GM23338 (cell line): Measurements from ENCODE around the gene FAP. TPM values are rescaled to one million over a fixed set of nuclear protein-coding genes. Genes with fewer than 3 reads are reported as not detected.

ENCODE experiments used
- ATAC-seq: fragments of 200-7000 bp; cut with Tn5 transposase; 3 replicates; pipeline ENCODE4 v1.9.1; 2020
- DNase-seq: peaks from one replicate; pipeline ENCODE4 v3.0.0-alpha.2; 2015; ENCODE audit warnings: low spot score
- H2AFZ ChIP-seq: fragments of 200-600 bp; sonication (generic); 2 replicates; pipeline ENCODE4 v1.8.0; 2016; ENCODE audit warnings: antibody characterized with exemption, mild to moderate bottlenecking, moderate library complexity
- H3F3A ChIP-seq: fragments of 200-600 bp; sonication (generic); replicated peaks from 2 replicates; pipeline ENCODE4 v1.8.0; 2017; ENCODE audit warnings: antibody characterized with exemption, mixed run types, low read depth
- H3K27ac ChIP-seq: fragments of 200-600 bp; sonication (generic); 2 replicates; pipeline ENCODE4 v1.6.1; 2016; ENCODE audit warnings: low read depth
- H3K27me3 ChIP-seq: fragments of 200-600 bp; sonication (generic); 2 replicates; pipeline ENCODE4 v1.8.0; 2016; ENCODE audit warnings: mild to moderate bottlenecking, mixed run types, moderate library complexity; ENCODE audit not compliant: insufficient read depth
- H3K36me3 ChIP-seq: fragments of 200-600 bp; sonication (generic); 2 replicates; pipeline ENCODE4 v1.8.0; 2016; ENCODE audit warnings: mild to moderate bottlenecking; ENCODE audit not compliant: insufficient read depth
- H3K4me1 ChIP-seq: fragments of 200-600 bp; sonication (generic); 2 replicates; pipeline ENCODE4 v1.8.0; 2016; ENCODE audit warnings: mild to moderate bottlenecking, moderate library complexity; ENCODE audit not compliant: insufficient read depth
- H3K4me2 ChIP-seq: fragments of 200-600 bp; sonication (generic); 2 replicates; pipeline ENCODE4 v1.7.1; 2017; ENCODE audit warnings: mixed run types
- H3K4me3 ChIP-seq: fragments of 200-600 bp; sonication (generic); 2 replicates; pipeline ENCODE4 v1.6.1; 2016; ENCODE audit warnings: mixed run types
- H3K79me2 ChIP-seq: fragments of 200-600 bp; sonication (generic); replicated peaks from 2 replicates; pipeline ENCODE4 v1.8.0; 2017; ENCODE audit warnings: mild to moderate bottlenecking; ENCODE audit not compliant: insufficient read depth
- H3K9me2 ChIP-seq: fragments of 200-600 bp; sonication (generic); 2 replicates; pipeline ENCODE4 v1.8.0; 2017; ENCODE audit not compliant: insufficient read depth
- H4K20me1 ChIP-seq: fragments of 200-600 bp; sonication (generic); replicated peaks from 2 replicates; pipeline ENCODE4 v1.8.0; 2017; ENCODE audit warnings: mild to moderate bottlenecking; ENCODE audit not compliant: insufficient read depth
- H3K27ac Mint-ChIP-seq: 2 replicates; pipeline ENCODE4 v1.8.0; 2020; ENCODE audit warnings: inconsistent platforms, mild to moderate bottlenecking, moderate library complexity, mixed read lengths
- H3K27me3 Mint-ChIP-seq: 3 replicates; pipeline ENCODE4 v1.8.0; 2022; ENCODE audit warnings: low read depth, mild to moderate bottlenecking, moderate library complexity, mixed read lengths, inconsistent platforms; ENCODE audit not compliant: insufficient read depth, poor library complexity
- H3K36me3 Mint-ChIP-seq: 3 replicates; pipeline ENCODE4 v1.8.0; 2021; ENCODE audit warnings: low read depth, mild to moderate bottlenecking, inconsistent platforms, moderate library complexity, mixed read lengths
- H3K4me1 Mint-ChIP-seq: 3 replicates; pipeline ENCODE4 v1.8.0; 2020; ENCODE audit warnings: mild to moderate bottlenecking, inconsistent platforms, mixed read lengths
- H3K4me3 Mint-ChIP-seq: 3 replicates; pipeline ENCODE4 v1.8.0; 2021; ENCODE audit warnings: moderate library complexity, mild to moderate bottlenecking, inconsistent platforms, mixed read lengths
- H3K9me3 Mint-ChIP-seq: 3 replicates; pipeline ENCODE4 v1.8.0; 2020; ENCODE audit warnings: moderate library complexity, mild to moderate bottlenecking, inconsistent platforms, mixed read lengths
- CREB1 ChIP-seq: fragments of 250-450 bp; sonication (Bioruptor Pico); IDR thresholded peaks from 2 replicates; pipeline ENCODE4 v1.5.0; 2020; ENCODE audit warnings: low read depth, mild to moderate bottlenecking, moderate library complexity
- ETS1 ChIP-seq: IDR thresholded peaks from 2 replicates; pipeline ENCODE4 v1.6.1; 2016; ENCODE audit warnings: antibody characterized with exemption
- EZH2 ChIP-seq: fragments of 200-600 bp; sonication (generic); IDR thresholded peaks from one replicate; pipeline ENCODE4 v1.8.0; 2017; ENCODE audit warnings: antibody characterized with exemption, mild to moderate bottlenecking, low read depth; ENCODE audit not compliant: unreplicated experiment
- EZH2phosphoT487 ChIP-seq: fragments of 200-600 bp; sonication (generic); IDR thresholded peaks from one replicate; pipeline ENCODE4 v1.8.1; 2018; ENCODE audit warnings: antibody characterized with exemption; ENCODE audit not compliant: unreplicated experiment
- JUNB ChIP-seq: IDR thresholded peaks from one replicate; pipeline ENCODE4 v1.6.1; 2016; ENCODE audit warnings: antibody characterized with exemption; ENCODE audit not compliant: unreplicated experiment
- NANOG ChIP-seq: IDR thresholded peaks from 2 replicates; pipeline ENCODE4 v1.6.1; 2016; ENCODE audit warnings: antibody characterized with exemption, borderline replicate concordance
- POLR2AphosphoS5 ChIP-seq: IDR thresholded peaks from 2 replicates; pipeline ENCODE4 v1.6.1; 2016; ENCODE audit warnings: antibody characterized with exemption, low read depth
- REST ChIP-seq: IDR thresholded peaks from one replicate; pipeline ENCODE4 v1.6.1; 2018; ENCODE audit warnings: antibody characterized with exemption; ENCODE audit not compliant: unreplicated experiment
- STAT1 ChIP-seq: IDR thresholded peaks from one replicate; pipeline ENCODE4 v1.6.1; 2016; ENCODE audit warnings: antibody characterized with exemption; ENCODE audit not compliant: unreplicated experiment
- ZNF114 ChIP-seq: fragments of 250-450 bp; sonication (Bioruptor Pico); IDR thresholded peaks from 2 replicates; pipeline ENCODE4 v1.5.0; 2020; ENCODE audit warnings: mild to moderate bottlenecking, moderate library complexity
- ZNF331 ChIP-seq: fragments of 250-450 bp; sonication (Bioruptor Pico); IDR thresholded peaks from 2 replicates; pipeline ENCODE4 v1.5.0; 2020; ENCODE audit warnings: low read depth, mild to moderate bottlenecking, moderate library complexity
- ZNF462 ChIP-seq: fragments of 250-450 bp; sonication (Bioruptor Pico); IDR thresholded peaks from 2 replicates; pipeline ENCODE4 v1.5.0; 2020; ENCODE audit warnings: mild to moderate bottlenecking, moderate library complexity
- polyA plus RNA-seq: library from polyadenylated mRNA; unstranded; fragments of >200 nt; fragmentation: Nextera tagmentation; extraction: Ambion mirVana; gene quantifications from 2 replicates; pipeline ENCODE4 v1.2.1, GENCODE V29; 2016
- total RNA-seq: library from RNA; depleted of rRNA; stranded (reverse); fragments of >200 nt; shearing (Covaris generic); gene quantifications from 2 replicates; pipeline ENCODE4 v1.2.3, GENCODE V29; 2014
- TF ChIP-seq, protein P1 (sequence below), 2 experiments: fragments of 200-600 bp in 1 of 2; sonication (generic) in 1 of 2; conservative IDR thresholded peaks; 2 replicates each; pipeline versions ENCODE4 v1.5.1 to v1.6.1; 2016 to 2017; ENCODE audit warnings: antibody characterized with exemption in 2 of 2, low read depth in 2 of 2, mild to moderate bottlenecking in 2 of 2, moderate library complexity in 1 of 2

FAP gene
- total and polyA plus RNA-seq, 2 experiments from 2014 or later: not detected

DNA sequence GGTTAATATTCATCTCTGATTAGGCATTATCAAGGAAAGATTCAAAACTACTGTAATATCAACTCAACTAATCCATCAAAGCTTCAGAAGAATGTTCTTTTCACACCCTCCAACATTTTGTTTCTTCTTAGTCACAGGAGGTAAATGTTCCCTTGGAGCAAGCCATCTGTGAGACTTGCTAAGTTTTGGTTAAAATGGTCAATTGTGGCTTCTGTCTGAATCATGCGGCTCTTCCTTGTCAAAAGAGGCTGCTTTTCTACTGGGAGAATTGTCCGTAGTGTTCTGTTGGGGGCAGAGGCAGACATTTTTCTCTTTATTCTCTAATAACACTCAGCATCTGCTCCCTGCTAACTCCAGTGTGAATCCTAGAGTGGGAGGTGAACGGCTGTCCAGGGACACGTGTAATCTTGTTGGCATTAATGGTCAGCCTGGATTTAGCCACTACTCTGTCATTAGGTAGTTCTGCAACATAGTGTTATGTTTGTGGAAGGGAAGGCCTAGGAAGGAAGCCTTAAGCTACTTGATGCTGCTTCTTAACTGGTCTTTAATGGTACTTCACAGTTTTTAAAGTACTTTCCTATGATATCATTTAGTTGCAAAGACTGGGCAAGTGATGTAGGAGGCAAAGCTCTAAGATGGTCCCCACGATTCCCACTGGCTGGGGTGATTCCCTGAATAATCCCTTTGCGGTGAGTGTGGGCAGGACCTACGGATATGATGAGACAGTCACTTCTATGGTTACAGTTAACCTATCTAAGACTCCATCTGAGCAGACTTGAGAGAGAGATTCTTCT, 22.6 kb upstream of the FAP start:
- Mint-ChIP-seq H3K27me3 (no peaks in the 10 kb centered on the region), H3K4me3 (no peak overlapping the region), H3K36me3 (no peaks in the 10 kb centered on the region), H3K27ac (no peak overlapping the region), H3K9me3 (no peaks in the 10 kb centered on the region), H3K4me1 (peaks cover 9% of the 10 kb centered on the region; the same call in 2 of the 3 replicates)
- ATAC-seq (no peak), DNase-seq (no peak)
- no peaks in the 10 kb centered on the region for H3F3A ChIP-seq
- H4K20me1 ChIP-seq: no peaks in the 10 kb centered on the region
- no peak overlapping the region for H3K4me3 ChIP-seq
- no peaks in the 10 kb centered on the region for H3K9me2 ChIP-seq
- no peak overlapping the region for H2AFZ ChIP-seq
- H3K79me2 ChIP-seq: no peaks in the 10 kb centered on the region
- H3K4me2 ChIP-seq: no peak overlapping the region
- TF ChIP-seq JUNB (no peak), CREB1 (CRISPR knock-in tag) (no peak), POLR2AphosphoS5 (no peak), EZH2 (no peak), NANOG (no peak), ZNF462 (CRISPR knock-in tag) (no peak), ZNF331 (CRISPR knock-in tag) (no peak), REST (no peak), STAT1 (no peak), EZH2phosphoT487 (no peak), ZNF114 (no peak), ETS1 (no peak)
- TF ChIP-seq, protein P1, sequence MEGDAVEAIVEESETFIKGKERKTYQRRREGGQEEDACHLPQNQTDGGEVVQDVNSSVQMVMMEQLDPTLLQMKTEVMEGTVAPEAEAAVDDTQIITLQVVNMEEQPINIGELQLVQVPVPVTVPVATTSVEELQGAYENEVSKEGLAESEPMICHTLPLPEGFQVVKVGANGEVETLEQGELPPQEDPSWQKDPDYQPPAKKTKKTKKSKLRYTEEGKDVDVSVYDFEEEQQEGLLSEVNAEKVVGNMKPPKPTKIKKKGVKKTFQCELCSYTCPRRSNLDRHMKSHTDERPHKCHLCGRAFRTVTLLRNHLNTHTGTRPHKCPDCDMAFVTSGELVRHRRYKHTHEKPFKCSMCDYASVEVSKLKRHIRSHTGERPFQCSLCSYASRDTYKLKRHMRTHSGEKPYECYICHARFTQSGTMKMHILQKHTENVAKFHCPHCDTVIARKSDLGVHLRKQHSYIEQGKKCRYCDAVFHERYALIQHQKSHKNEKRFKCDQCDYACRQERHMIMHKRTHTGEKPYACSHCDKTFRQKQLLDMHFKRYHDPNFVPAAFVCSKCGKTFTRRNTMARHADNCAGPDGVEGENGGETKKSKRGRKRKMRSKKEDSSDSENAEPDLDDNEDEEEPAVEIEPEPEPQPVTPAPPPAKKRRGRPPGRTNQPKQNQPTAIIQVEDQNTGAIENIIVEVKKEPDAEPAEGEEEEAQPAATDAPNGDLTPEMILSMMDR (conservative IDR thresholded peaks at IDR 0.05; ENCODE audit: low read depth in 2 of 2): no peak
- no peaks in the 10 kb centered on the region for H3K36me3 ChIP-seq
- peaks cover 10% of the 10 kb centered on the region; the same call in 1 of the 2 replicates for H3K4me1 ChIP-seq
- no peaks in the 10 kb centered on the region for H3K27me3 ChIP-seq
- no peak overlapping the region for H3K27ac ChIP-seq
